CD14-positive monocyte (primary cell): Measurements from ENCODE around the gene MOXD1. TPM values are rescaled to one million over a fixed set of nuclear protein-coding genes. Genes with fewer than 3 reads are reported as not detected.

Source experiments
- DNase-seq, 3 donors: peaks; one replicate each; pipeline ENCODE4 v3.0.0-alpha.2; 2011 to 2022
- H2AFZ ChIP-seq: 2 replicates; pipeline ENCODE4 v1.6.0; 2012; ENCODE audit warnings: mild to moderate bottlenecking, low read depth, low read length, inconsistent platforms; ENCODE audit not compliant: insufficient read depth, poor library complexity, severe bottlenecking
- H3K27ac ChIP-seq, 2 donors: 1 replicate in 1 of 2; 2 replicates in 1 of 2; pipeline ENCODE4 v1.5.1; 2012 to 2013; ENCODE audit warnings: low read length in 2 of 2, control low read depth in 1 of 2, inconsistent platforms in 1 of 2, low read depth in 1 of 2, mild to moderate bottlenecking in 1 of 2
- H3K27me3 ChIP-seq, 2 donors: one replicate each; pipeline versions ENCODE4 v1.6.0 to v1.6.1; 2011 to 2013; ENCODE audit warnings: low read length in 2 of 2; ENCODE audit not compliant: control insufficient read depth in 2 of 2, insufficient read depth in 2 of 2
- H3K36me3 ChIP-seq, 2 donors: replicated peaks in 1 of 2; 1 replicate in 1 of 2; 2 replicates in 1 of 2; pipeline versions ENCODE4 v1.5.1 to v1.6.1; 2012 to 2013; ENCODE audit warnings: low read length in 2 of 2, control low read depth in 1 of 2, inconsistent platforms in 1 of 2, mild to moderate bottlenecking in 1 of 2; ENCODE audit not compliant: insufficient read depth in 2 of 2, control insufficient read depth in 1 of 2
- H3K4me1 ChIP-seq, 2 donors: 1 replicate in 1 of 2; 2 replicates in 1 of 2; pipeline versions ENCODE4 v1.5.1 to v1.6.1; 2012 to 2013; ENCODE audit warnings: low read length in 2 of 2, control low read depth in 1 of 2, inconsistent platforms in 1 of 2, mild to moderate bottlenecking in 1 of 2, moderate library complexity in 1 of 2; ENCODE audit not compliant: insufficient read depth in 2 of 2, control insufficient read depth in 1 of 2
- H3K4me2 ChIP-seq: replicated peaks from 2 replicates; pipeline ENCODE3; 2012; ENCODE audit warnings: low read length, moderate library complexity, mild to moderate bottlenecking; ENCODE audit not compliant: poor library complexity, severe bottlenecking; ENCODE audit errors: extremely low read depth
- H3K4me3 ChIP-seq, 3 experiments: fragments of 200-600 bp in 1 of 3; sonication (generic) in 1 of 3; replicated peaks in 1 of 3; 1 replicate in 2 of 3; 2 replicates in 1 of 3; pipeline ENCODE4 v1.5.1; 2011 to 2013; ENCODE audit warnings: low read length in 3 of 3, mild to moderate bottlenecking in 3 of 3, control low read depth in 2 of 3, low read depth in 2 of 3, inconsistent platforms in 1 of 3, moderate library complexity in 1 of 3
- H3K79me2 ChIP-seq: 2 replicates; pipeline ENCODE4 v1.6.0; 2012; ENCODE audit warnings: mild to moderate bottlenecking, control low read depth, inconsistent platforms, low read length, moderate library complexity; ENCODE audit not compliant: insufficient read depth
- H3K9ac ChIP-seq: 2 replicates; pipeline ENCODE4 v1.6.0; 2017; ENCODE audit warnings: low read length, mild to moderate bottlenecking; ENCODE audit not compliant: insufficient read depth, poor library complexity, severe bottlenecking
- H3K9me3 ChIP-seq, 2 donors: replicated peaks in 1 of 2; 1 replicate in 1 of 2; 2 replicates in 1 of 2; pipeline versions ENCODE4 v1.5.1 to v1.6.1; 2012 to 2013; ENCODE audit warnings: low read length in 2 of 2, control low read depth in 1 of 2; ENCODE audit not compliant: control insufficient read depth in 1 of 2, insufficient read depth in 1 of 2
- H4K20me1 ChIP-seq: 2 replicates; pipeline ENCODE4 v1.6.0; 2012; ENCODE audit warnings: mild to moderate bottlenecking, low read length, control low read depth, moderate library complexity; ENCODE audit not compliant: insufficient read depth
- H3K27ac Mint-ChIP-seq, 7 donors: one replicate each; pipeline ENCODE4 v1.8.0; 2020; ENCODE audit warnings: mild to moderate bottlenecking in 7 of 7, mixed read lengths in 7 of 7, moderate library complexity in 6 of 7, inconsistent platforms in 2 of 7
- H3K27me3 Mint-ChIP-seq, 3 donors: one replicate each; pipeline ENCODE4 v1.8.0; 2021 to 2022; ENCODE audit warnings: low read depth in 3 of 3, mild to moderate bottlenecking in 3 of 3, mixed read lengths in 3 of 3, moderate library complexity in 3 of 3, inconsistent platforms in 1 of 3
- H3K36me3 Mint-ChIP-seq, 2 donors: one replicate each; pipeline ENCODE4 v1.8.0; 2020; ENCODE audit warnings: mixed read lengths in 2 of 2, inconsistent platforms in 1 of 2, mild to moderate bottlenecking in 1 of 2
- H3K4me1 Mint-ChIP-seq: one replicate; pipeline ENCODE4 v1.8.0; 2020; ENCODE audit warnings: mild to moderate bottlenecking, mixed read lengths
- H3K4me3 Mint-ChIP-seq, 2 donors: one replicate each; pipeline ENCODE4 v1.8.0; 2020; ENCODE audit warnings: mild to moderate bottlenecking in 2 of 2, mixed read lengths in 2 of 2, moderate library complexity in 1 of 2
- H3K9me3 Mint-ChIP-seq, 7 donors: one replicate each; pipeline ENCODE4 v1.8.0; 2020 to 2022; ENCODE audit warnings: mixed read lengths in 7 of 7, mild to moderate bottlenecking in 6 of 7, moderate library complexity in 6 of 7, inconsistent platforms in 2 of 7
- CTCF ChIP-seq: fragments of 200-600 bp; IDR thresholded peaks from one replicate; pipeline ENCODE4 v1.8.0; 2022; ENCODE audit warnings: antibody characterized with exemption, mild to moderate bottlenecking
- WGBS: methylation state at CpG from one replicate; pipeline ENCODE4 v1.1.5; 2013; ENCODE audit warnings: missing lambda C conversion rate; ENCODE audit not compliant: insufficient coverage; 5-methylcytosine and 5-hydroxymethylcytosine counted together
- intact Hi-C, 2 donors: fragments of 100-400 bp; cut with micrococcal nuclease; formaldehyde crosslinking; loops; one replicate each; pipeline versions ENCODE4 v1.15.0 to v1.15.1; 2023
- polyA plus RNA-seq, 3 donors: library from polyadenylated mRNA; depleted of rRNA in 1 of 3; unstranded in 2 of 3; stranded (reverse) in 1 of 3; fragments of 300-500 nt in 2 of 3; fragments of >200 nt in 1 of 3; fragmentation: Illumina TruSeq in 2 of 3; gene quantifications; 1 replicate in 2 of 3; 2 replicates in 1 of 3; pipeline ENCODE4 v1.2.3, GENCODE V29; 2012 to 2021

Gene MOXD1
- polyA plus RNA-seq, 3 donors, result not detected

GRCh38 chr6:132445201-132445951, 44.1 kb upstream of the MOXD1 start:
- no peaks in the 10 kb centered on the region for H3K4me1 Mint-ChIP-seq
- Histone ChIP-seq H3K4me3 (no peak overlapping the region), H2AFZ (no peak overlapping the region), H3K27me3 (no peaks in the 10 kb centered on the region), H3K9me3 (peaks cover 7 to 14% of the 10 kb centered on the region in 2 donors), H3K9ac (no peak overlapping the region), H3K4me1 (no peaks in the 10 kb centered on the region), H3K79me2 (no peaks in the 10 kb centered on the region), H4K20me1 (peaks cover 4% of the 10 kb centered on the region), H3K4me2 (no peak overlapping the region), H3K36me3 (peaks cover 2 to 25% of the 10 kb centered on the region in 2 donors), H3K27ac (no peak overlapping the region)
- intact Hi-C loops, result no loop called here
- H3K4me3 Mint-ChIP-seq, result no peak overlapping the region
- WGBS, result 100% methylated on average over 2 of the region's 3 CpGs
- no peak overlapping the region for H3K27ac Mint-ChIP-seq
- no peak for DNase-seq
- TF ChIP-seq CTCF, result no peak
- peaks cover 13 to 19% of the 10 kb centered on the region in 2 donors for H3K36me3 Mint-ChIP-seq
- peaks cover 0 to 2% (median 0%) of the 10 kb centered on the region in 3 donors for H3K27me3 Mint-ChIP-seq
- peaks cover 2 to 16% (median 13%) of the 10 kb centered on the region in 7 donors for H3K9me3 Mint-ChIP-seq

GRCh38 chr6:132443206-132443605, 41.9 kb upstream of the MOXD1 start:
- Histone ChIP-seq H3K9ac (no peak overlapping the region), H3K27ac (no peak overlapping the region), H4K20me1 (peaks cover 4% of the 10 kb centered on the region), H2AFZ (no peak overlapping the region), H3K4me1 (no peaks in the 10 kb centered on the region), H3K79me2 (no peaks in the 10 kb centered on the region), H3K27me3 (no peaks in the 10 kb centered on the region), H3K4me3 (no peak overlapping the region), H3K36me3 (peaks cover 0 to 10% of the 10 kb centered on the region in 2 donors), H3K4me2 (no peak overlapping the region), H3K9me3 (peaks cover 7 to 14% of the 10 kb centered on the region in 2 donors)
- Mint-ChIP-seq H3K27me3 (peaks cover 0 to 2% (median 2%) of the 10 kb centered on the region in 3 donors), H3K4me1 (no peaks in the 10 kb centered on the region), H3K4me3 (no peak overlapping the region), H3K9me3 (peaks cover 2 to 16% (median 13%) of the 10 kb centered on the region in 7 donors), H3K27ac (no peak overlapping the region), H3K36me3 (peaks cover 2 to 6% of the 10 kb centered on the region in 2 donors)
- intact Hi-C loops, result no loop called here
- no peak for TF ChIP-seq CTCF
- no peak for DNase-seq
